HK-2 (cell line): Measurements from ENCODE around the gene BCL7B.
A peak's percentile ranks its signal among the peaks of the same experiment; 100 is the strongest.
"Not testable (repeated sequence)": the region's sequence is repeated elsewhere in the genome, so short reads cannot be mapped to it uniquely, and the experiment has no call there.

Source experiments
- DNase-seq: peaks from one replicate; pipeline ENCODE4 v3.0.0-alpha.2; 2018; ENCODE audit not compliant: unreplicated experiment

Gene BCL7B

GRCh38 chr7:73572767-73573186 is 15.3 kb upstream of the BCL7B start:
- DNase-seq, result no peak

GRCh38 chr7:73570977-73571376 is 13.5 kb upstream of the BCL7B start:
- no peak for DNase-seq

- no peak for DNase-seq
Observed at GRCh38 chr7:73570521-73570920, 13.0 kb upstream of the BCL7B start.

GRCh38 chr7:73569042-73569608 is 11.6 kb upstream of the BCL7B start:
- DNase-seq, result no peak

- no peak for DNase-seq
Observed at GRCh38 chr7:73567846-73568685, 10.6 kb upstream of the BCL7B start.

GRCh38 chr7:73567140-73567539 is 9.7 kb upstream of the BCL7B start:
- DNase-seq, result no peak

- DNase-seq, result not testable (repeated sequence)
Observed at GRCh38 chr7:73566431-73566830, 8.9 kb upstream of the BCL7B start.

- no peak for DNase-seq
Observed at GRCh38 chr7:73565675-73566340, 8.3 kb upstream of the BCL7B start.

GRCh38 chr7:73560109-73560835 is 2.8 kb upstream of the BCL7B start:
- DNase-seq, result no peak

- peak; percentile 95 for DNase-seq
Observed at GRCh38 chr7:73557108-73557396, 438 bp downstream of the BCL7B start.

- DNase-seq, result no peak
Observed at GRCh38 chr7:73556208-73557107, 1.0 kb downstream of the BCL7B start.

- peak; percentile 37 for DNase-seq
Observed at GRCh38 chr7:73555411-73555982, 2.0 kb downstream of the BCL7B start.

- DNase-seq, result not testable (repeated sequence)
Observed at GRCh38 chr7:73550093-73550492, 7.4 kb downstream of the BCL7B start.

GRCh38 chr7:73549176-73549575 is 8.3 kb downstream of the BCL7B start:
- DNase-seq, result no peak

GRCh38 chr7:73547841-73548240 is 9.6 kb downstream of the BCL7B start:
- DNase-seq, result no peak

- DNase-seq, result no peak
Observed at GRCh38 chr7:73544678-73545077, 12.8 kb downstream of the BCL7B start.

- DNase-seq, result no peak
Observed at GRCh38 chr7:73541722-73542121, 15.8 kb downstream of the BCL7B start.

- peak; percentile 45 for DNase-seq
Observed at GRCh38 chr7:73539709-73540108, 17.8 kb downstream of the BCL7B start.

GRCh38 chr7:73538510-73538909 is 19.0 kb downstream of the BCL7B start:
- not testable (repeated sequence) for DNase-seq

GRCh38 chr7:73537051-73537450 is 20.4 kb downstream of the BCL7B start:
- DNase-seq, result no peak

- no peak for DNase-seq
Observed at GRCh38 chr7:73536479-73536878, 21.0 kb downstream of the BCL7B start.
